HG02938 (cell line): ENCODE measurements around the gene ANKLE2.
"Not testable (repeated sequence)": the region's sequence is repeated elsewhere in the genome, so short reads cannot be mapped to it uniquely, and the experiment has no call there.

ENCODE experiments used
- ATAC-seq: cut with Tn5 transposase; IDR thresholded peaks from one replicate; pipeline ENCODE4 v1.9.1; 2021; ENCODE audit warnings: mild to moderate bottlenecking, moderate library complexity; ENCODE audit not compliant: unreplicated experiment

Gene ANKLE2

GRCh38 chr12:132777614-132778013 is 16.0 kb upstream of the ANKLE2 start:
- ATAC-seq = no peak

- ATAC-seq = no peak
These were observed 15.4 kb upstream of the ANKLE2 start for GRCh38 chr12:132776816-132777568.

DNA sequence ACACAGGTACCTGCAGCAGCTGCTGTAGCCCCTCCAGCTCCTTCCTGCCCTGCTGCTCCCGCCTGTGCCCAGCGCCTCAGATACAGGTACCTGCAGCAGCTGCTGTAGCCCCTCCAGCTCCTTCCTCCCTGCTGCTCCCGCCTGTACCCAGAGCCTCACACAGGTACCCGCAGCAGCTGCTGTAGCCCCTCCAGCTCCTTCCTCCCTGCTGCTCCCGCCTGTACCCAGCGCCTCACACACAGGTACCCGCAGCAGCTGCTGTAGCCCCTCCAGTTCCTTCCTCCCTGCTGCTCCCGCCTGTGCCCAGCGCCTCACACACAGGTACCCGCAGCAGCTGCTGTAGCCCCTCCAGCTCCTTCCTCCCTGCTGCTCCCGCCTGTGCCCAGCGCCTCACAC is 14.6 kb upstream of the ANKLE2 start:
- not testable (repeated sequence) for ATAC-seq

GRCh38 chr12:132775502-132776229 is 14.0 kb upstream of the ANKLE2 start:
- no peak for ATAC-seq

GRCh38 chr12:132774646-132775275 is 13.1 kb upstream of the ANKLE2 start:
- ATAC-seq = no peak

DNA sequence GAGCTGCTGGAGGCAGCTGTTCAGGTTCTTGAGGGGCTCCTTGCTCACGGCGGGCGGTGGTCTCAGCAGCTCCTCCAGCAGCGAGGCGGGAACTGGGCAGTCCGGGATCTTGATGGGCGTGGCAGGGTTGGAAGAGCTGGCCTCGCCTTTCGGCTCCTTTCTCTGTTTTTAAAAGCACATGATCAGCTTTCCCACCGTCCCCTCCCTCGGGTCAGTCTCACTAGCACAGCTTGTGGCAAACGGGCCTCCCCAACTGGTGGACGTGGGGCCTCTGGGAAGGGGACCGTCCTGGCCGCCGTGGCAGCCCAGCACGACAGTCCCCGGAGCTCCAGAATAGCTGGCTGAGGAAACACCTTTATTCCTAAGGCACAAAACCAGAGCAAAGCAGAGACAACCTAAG is 12.5 kb upstream of the ANKLE2 start:
- ATAC-seq = no peak

- ATAC-seq = no peak
These were observed 11.7 kb upstream of the ANKLE2 start for GRCh38 chr12:132773077-132773955.

DNA sequence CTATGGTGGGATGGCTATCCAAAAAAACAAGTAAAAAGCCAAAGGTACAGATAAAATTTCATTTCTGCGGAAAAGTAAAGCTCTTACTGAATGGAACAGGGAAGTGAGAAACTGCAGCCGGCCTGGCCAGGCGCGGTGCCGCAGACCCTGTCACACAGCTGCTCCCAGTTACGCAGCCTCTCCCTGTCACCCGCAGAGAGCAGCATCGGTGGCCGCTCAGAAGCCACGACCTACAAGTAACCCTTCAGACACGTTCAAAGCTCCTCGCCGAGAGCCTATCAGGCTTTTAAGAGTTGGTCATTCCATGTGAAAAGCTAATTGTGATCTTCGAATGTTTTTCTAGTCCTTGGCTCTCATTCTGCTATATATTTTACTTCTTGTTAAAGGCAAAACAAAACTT is 11.0 kb upstream of the ANKLE2 start:
- ATAC-seq = no peak

DNA sequence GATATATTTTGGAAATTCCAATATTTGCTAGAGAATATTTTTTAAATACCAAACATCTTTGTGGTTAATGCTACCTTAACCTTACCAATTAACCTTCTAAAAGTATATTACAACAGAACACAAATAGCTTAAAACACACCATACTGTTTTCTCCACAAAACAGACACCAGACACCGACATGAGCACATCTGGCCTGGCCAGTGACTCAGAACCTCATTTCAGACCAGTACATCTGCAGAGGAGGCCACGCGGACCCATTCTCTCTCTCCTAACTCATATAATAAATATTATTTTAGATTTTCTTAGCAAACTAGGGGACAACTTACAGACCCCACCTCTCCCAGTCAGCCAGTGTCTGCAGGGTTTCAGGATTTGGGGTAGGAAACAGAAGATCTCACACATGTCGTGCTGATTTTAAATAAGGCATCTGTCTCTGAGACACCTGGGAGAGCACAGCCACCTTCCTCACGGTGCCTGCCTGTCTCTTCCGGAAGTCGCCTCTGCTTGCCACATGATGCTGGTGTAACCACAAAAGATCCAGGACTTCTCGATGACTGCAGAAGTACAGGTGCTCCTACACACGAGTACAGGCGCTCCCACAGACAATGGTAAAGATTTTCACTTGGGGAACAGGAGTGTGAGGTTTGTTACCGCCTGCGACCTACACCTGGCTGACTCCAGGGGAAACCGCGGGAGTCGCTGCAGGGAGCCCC is 9.7 kb upstream of the ANKLE2 start:
- no peak for ATAC-seq

DNA sequence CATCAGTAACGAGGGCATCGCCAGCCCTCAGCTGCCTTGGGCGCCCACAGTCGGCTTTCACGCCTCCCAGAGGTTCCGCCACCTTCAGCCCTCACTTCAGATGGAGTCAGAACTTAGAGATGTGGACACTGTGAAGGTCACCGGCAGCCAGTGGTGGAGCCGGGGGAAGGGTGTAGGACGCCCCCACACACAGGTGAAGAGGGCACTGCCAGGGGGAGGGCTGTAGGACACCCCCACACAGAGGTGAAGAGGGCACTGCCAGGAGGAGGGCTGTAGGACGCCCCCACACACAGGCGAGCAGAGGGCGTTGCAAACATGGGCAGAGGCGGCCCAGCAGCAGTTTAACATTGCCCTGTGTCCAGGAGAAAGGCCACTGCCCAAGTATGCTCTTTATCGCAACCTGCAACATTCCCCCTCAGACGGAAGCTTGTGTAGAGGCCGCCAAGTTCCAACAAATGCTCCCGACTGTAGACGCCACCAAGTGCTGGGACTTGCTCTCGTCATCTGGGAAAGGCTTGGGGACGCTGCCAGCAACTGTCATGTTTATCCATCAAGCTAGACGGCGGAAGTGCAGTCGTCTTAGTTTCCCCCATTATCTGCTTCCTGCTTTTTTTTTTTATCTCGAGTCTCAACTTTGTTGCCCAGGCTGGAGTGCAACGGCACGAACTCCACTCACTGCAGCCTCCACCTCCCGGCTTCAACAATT is 4.9 kb upstream of the ANKLE2 start:
- ATAC-seq = no peak

GRCh38 chr12:132765361-132765760 is 3.7 kb upstream of the ANKLE2 start:
- no peak for ATAC-seq

- ATAC-seq = no peak
These were observed 2.6 kb upstream of the ANKLE2 start for GRCh38 chr12:132764231-132764630.

- ATAC-seq = peak; percentile 68
These were observed 420 bp upstream of the ANKLE2 start for GRCh38 chr12:132761921-132762583.

DNA sequence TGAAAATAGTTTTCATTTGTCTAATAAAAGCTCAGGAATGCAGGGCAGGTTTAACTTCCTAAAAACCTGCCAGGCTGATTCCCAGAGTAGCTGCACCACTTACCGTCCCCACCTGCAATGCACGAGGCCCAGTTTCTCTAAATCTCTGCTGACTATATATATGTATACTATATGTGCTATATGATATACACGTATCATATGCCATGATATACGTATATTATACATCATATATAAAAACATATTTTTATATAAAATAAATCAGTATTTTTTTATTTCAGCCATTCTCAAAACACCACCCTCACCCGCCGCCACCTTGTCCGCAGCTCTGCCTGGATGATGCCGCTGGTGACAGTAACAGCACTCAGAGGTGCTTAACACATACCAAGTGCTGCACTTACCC is 2.3 kb downstream of the ANKLE2 start:
- no peak for ATAC-seq

DNA sequence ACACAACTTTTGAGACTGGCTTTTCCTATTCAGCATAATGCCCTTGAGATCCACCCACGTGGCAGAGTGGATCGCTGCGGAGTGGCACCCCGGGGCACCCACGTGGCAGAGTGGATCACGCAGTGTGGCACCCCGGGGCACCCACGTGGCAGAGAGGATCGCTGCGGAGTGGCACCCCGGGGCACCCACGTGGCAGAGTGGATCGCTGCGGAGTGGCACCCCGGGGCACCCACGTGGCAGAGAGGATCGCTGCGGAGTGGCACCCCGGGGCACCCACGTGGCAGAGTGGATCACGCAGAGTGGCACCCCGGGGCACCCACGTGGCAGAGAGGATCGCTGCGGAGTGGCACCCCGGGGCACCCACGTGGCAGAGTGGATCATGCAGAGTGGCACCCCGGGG is 2.8 kb downstream of the ANKLE2 start:
- not testable (repeated sequence) for ATAC-seq

DNA sequence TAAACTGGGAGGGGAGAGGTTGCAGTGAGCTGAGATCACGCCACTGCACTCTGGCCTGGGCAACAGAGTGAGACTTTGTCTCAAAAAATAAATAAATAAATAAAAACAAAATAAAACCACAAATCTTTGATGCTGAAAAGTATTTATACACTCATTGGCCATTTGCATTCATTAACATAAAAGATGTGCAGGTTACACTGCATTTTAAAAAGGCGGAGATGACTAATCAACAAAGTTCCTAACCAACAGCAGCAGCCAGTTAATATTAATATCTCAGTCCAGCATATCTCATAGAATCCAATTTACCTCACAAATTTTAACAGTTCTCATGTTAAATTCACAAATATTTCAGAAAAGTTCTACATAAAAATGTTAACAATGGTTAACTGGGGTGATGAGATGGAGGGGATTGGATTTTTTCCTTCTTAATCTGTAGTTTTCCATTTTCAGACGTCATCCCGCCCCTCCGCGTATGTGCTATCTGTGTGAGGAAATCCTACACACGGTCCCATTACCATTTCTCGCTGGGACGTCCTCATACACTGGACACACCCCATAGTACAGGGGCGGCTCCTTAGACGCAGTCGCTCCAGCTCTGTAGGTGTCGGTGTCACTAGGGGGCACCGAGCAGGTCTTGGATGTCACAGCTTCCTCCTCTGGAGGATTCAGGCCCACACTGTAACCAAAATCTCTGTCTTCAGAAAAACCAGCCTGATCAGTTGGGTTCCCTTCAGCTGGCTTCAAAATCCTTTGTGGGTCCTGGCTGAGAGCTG is 7.3 kb downstream of the ANKLE2 start:
- ATAC-seq = no peak

- ATAC-seq = not testable (repeated sequence)
These were observed 8.0 kb downstream of the ANKLE2 start for GRCh38 chr12:132753670-132754069.

- ATAC-seq = no peak
These were observed 13.3 kb downstream of the ANKLE2 start for GRCh38 chr12:132748319-132748718.
